Stimulated activated naive B cell treated with anti-CD40 and anti-IgM and Interleukin-4, amounts not matched to agents 10 μg/mL and 1 μg/mL and 100 μg/mL, for 72 hours (primary cell): ENCODE data around the gene PRKCE.
A peak's percentile ranks its signal among the peaks of the same experiment; 100 is the strongest.

ENCODE experiments used
- ATAC-seq, 2 donors: fragments of 150-1000 bp; cut with Tn5 transposase; replicated peaks; 2 replicates each; pipeline ENCODE4 v1.10.0; 2021; ENCODE audit warnings: moderate library complexity in 1 of 2
- DNase-seq: peaks from one replicate; pipeline ENCODE4 v3.0.0; 2021
- H3K27ac Mint-ChIP-seq: one replicate; pipeline ENCODE4 v1.8.0; 2022; ENCODE audit warnings: mild to moderate bottlenecking, mixed read lengths
- H3K27me3 Mint-ChIP-seq, 2 donors: one replicate each; pipeline ENCODE4 v1.8.0; 2022; ENCODE audit warnings: mixed read lengths in 2 of 2
- H3K36me3 Mint-ChIP-seq, 2 donors: one replicate each; pipeline ENCODE4 v1.8.0; 2022; ENCODE audit warnings: mixed read lengths in 2 of 2, mild to moderate bottlenecking in 1 of 2
- H3K4me1 Mint-ChIP-seq, 2 donors: one replicate each; pipeline ENCODE4 v1.8.0; 2022; ENCODE audit warnings: mixed read lengths in 2 of 2, mild to moderate bottlenecking in 1 of 2
- H3K4me3 Mint-ChIP-seq, 2 donors: one replicate each; pipeline ENCODE4 v1.8.0; 2022; ENCODE audit warnings: mild to moderate bottlenecking in 2 of 2, mixed read lengths in 2 of 2, moderate library complexity in 1 of 2
- H3K9me3 Mint-ChIP-seq, 2 donors: one replicate each; pipeline ENCODE4 v1.8.0; 2022; ENCODE audit warnings: mixed read lengths in 2 of 2, mild to moderate bottlenecking in 1 of 2

PRKCE gene

GRCh38 chr2:45814951-45815621 is 163.6 kb downstream of the PRKCE start:
- H3K36me3 Mint-ChIP-seq = peaks cover 1 to 2% of the 10 kb centered on the region in 2 donors
- H3K4me1 Mint-ChIP-seq = peaks cover 21 to 63% of the 10 kb centered on the region in 2 donors
- no peak overlapping the region for H3K27ac Mint-ChIP-seq
- H3K4me3 Mint-ChIP-seq = no peak overlapping the region
- no peak for DNase-seq
- no peaks in the 10 kb centered on the region for H3K27me3 Mint-ChIP-seq
- ATAC-seq = no peak
- no peaks in the 10 kb centered on the region for H3K9me3 Mint-ChIP-seq

- H3K4me1 Mint-ChIP-seq = peaks cover 26 to 71% of the 10 kb centered on the region in 2 donors
- peaks cover 1 to 4% of the 10 kb centered on the region in 2 donors for H3K36me3 Mint-ChIP-seq
- H3K27ac Mint-ChIP-seq = peak overlapping the region; percentile 47
- no peaks in the 10 kb centered on the region for H3K27me3 Mint-ChIP-seq
- ATAC-seq (no peak), DNase-seq (no peak)
- no peak overlapping the region for H3K4me3 Mint-ChIP-seq
- no peaks in the 10 kb centered on the region for H3K9me3 Mint-ChIP-seq
Measured at GRCh38 chr2:45816272-45816671, 164.8 kb downstream of the PRKCE start.

- no peaks in the 10 kb centered on the region for H3K27me3 Mint-ChIP-seq
- H3K27ac Mint-ChIP-seq = no peak overlapping the region
- DNase-seq (no peak), ATAC-seq (no peak)
- peaks cover 1 to 4% of the 10 kb centered on the region in 2 donors for H3K36me3 Mint-ChIP-seq
- H3K9me3 Mint-ChIP-seq = no peaks in the 10 kb centered on the region
- peaks cover 27 to 71% of the 10 kb centered on the region in 2 donors for H3K4me1 Mint-ChIP-seq
- no peak overlapping the region for H3K4me3 Mint-ChIP-seq
Measured at GRCh38 chr2:45818591-45818990, 167.1 kb downstream of the PRKCE start.

- H3K36me3 Mint-ChIP-seq = peaks cover 1 to 4% of the 10 kb centered on the region in 2 donors
- H3K4me1 Mint-ChIP-seq = peaks cover 34 to 85% of the 10 kb centered on the region in 2 donors
- no peaks in the 10 kb centered on the region for H3K27me3 Mint-ChIP-seq
- ATAC-seq (peak in 1 of 2 donors; percentile 38), DNase-seq (no peak)
- H3K27ac Mint-ChIP-seq = peak overlapping the region; percentile 68
- H3K9me3 Mint-ChIP-seq = no peaks in the 10 kb centered on the region
- no peak overlapping the region for H3K4me3 Mint-ChIP-seq
Measured at GRCh38 chr2:45820048-45820447, 168.6 kb downstream of the PRKCE start.

- Mint-ChIP-seq H3K27ac (peak overlapping the region; percentile 33), H3K4me3 (no peak overlapping the region), H3K27me3 (no peaks in the 10 kb centered on the region), H3K9me3 (no peaks in the 10 kb centered on the region), H3K4me1 (peaks cover 36 to 87% of the 10 kb centered on the region in 2 donors), H3K36me3 (peaks cover 1 to 4% of the 10 kb centered on the region in 2 donors)
- ATAC-seq (no peak), DNase-seq (no peak)
Measured at GRCh38 chr2:45821558-45822271, 170.2 kb downstream of the PRKCE start.

- Mint-ChIP-seq H3K27ac (no peak overlapping the region), H3K9me3 (no peaks in the 10 kb centered on the region), H3K4me1 (peaks cover 42 to 90% of the 10 kb centered on the region in 2 donors), H3K36me3 (peaks cover 1 to 7% of the 10 kb centered on the region in 2 donors), H3K27me3 (no peaks in the 10 kb centered on the region), H3K4me3 (no peak overlapping the region)
- DNase-seq = no peak
- ATAC-seq = no peak
Measured at GRCh38 chr2:45822272-45822630, 170.8 kb downstream of the PRKCE start.

- peaks cover under 1 to 7% of the 10 kb centered on the region in 2 donors for H3K36me3 Mint-ChIP-seq
- H3K27me3 Mint-ChIP-seq = no peaks in the 10 kb centered on the region
- ATAC-seq = no peak
Measured at GRCh38 chr2:45823723-45824206, 172.3 kb downstream of the PRKCE start.

GRCh38 chr2:45825001-45825651 is 173.7 kb downstream of the PRKCE start:
- Mint-ChIP-seq H3K27ac (no peak overlapping the region), H3K27me3 (no peaks in the 10 kb centered on the region), H3K36me3 (peaks cover 6 to 13% of the 10 kb centered on the region in 2 donors), H3K4me3 (no peak overlapping the region), H3K4me1 (peaks cover 31 to 71% of the 10 kb centered on the region in 2 donors), H3K9me3 (peaks cover 3% of the 10 kb centered on the region in 2 donors)
- DNase-seq (no peak), ATAC-seq (peak in 1 of 2 donors; percentile 38)

More at GRCh38 chr2:45823723-45824206, 172.3 kb downstream of the PRKCE start:
- Mint-ChIP-seq H3K4me1 (peaks cover 42 to 84% of the 10 kb centered on the region in 2 donors), H3K27ac (no peak overlapping the region), H3K4me3 (no peak overlapping the region), H3K9me3 (no peaks in the 10 kb centered on the region)
- no peak for DNase-seq

GRCh38 chr2:45826460-45826859 is 175.0 kb downstream of the PRKCE start:
- peaks cover 20 to 22% of the 10 kb centered on the region in 2 donors for H3K36me3 Mint-ChIP-seq
- H3K27me3 Mint-ChIP-seq = no peaks in the 10 kb centered on the region
- no peak overlapping the region for H3K4me3 Mint-ChIP-seq
- DNase-seq (no peak), ATAC-seq (no peak)
- peaks cover 15% of the 10 kb centered on the region in 2 donors for H3K9me3 Mint-ChIP-seq
- H3K4me1 Mint-ChIP-seq = peaks cover 28 to 57% of the 10 kb centered on the region in 2 donors
- H3K27ac Mint-ChIP-seq = no peak overlapping the region

- Mint-ChIP-seq H3K9me3 (peaks cover 16% of the 10 kb centered on the region in 2 donors), H3K27me3 (no peaks in the 10 kb centered on the region), H3K27ac (peak overlapping the region; percentile 1), H3K4me1 (peaks cover 24 to 51% of the 10 kb centered on the region in 2 donors), H3K36me3 (peaks cover 20 to 23% of the 10 kb centered on the region in 2 donors), H3K4me3 (no peak overlapping the region)
- ATAC-seq (peak in 1 of 2 donors; percentile 33), DNase-seq (no peak)
Measured at GRCh38 chr2:45826884-45827635, 175.6 kb downstream of the PRKCE start.

- no peak for DNase-seq
- Mint-ChIP-seq H3K27ac (no peak overlapping the region), H3K36me3 (peaks cover 22 to 26% of the 10 kb centered on the region in 2 donors), H3K9me3 (peaks cover 16 to 17% of the 10 kb centered on the region in 2 donors), H3K4me3 (no peak overlapping the region), H3K4me1 (peaks cover 28 to 46% of the 10 kb centered on the region in 2 donors), H3K27me3 (no peaks in the 10 kb centered on the region)
- ATAC-seq = no peak
Measured at GRCh38 chr2:45830322-45830721, 178.8 kb downstream of the PRKCE start.

GRCh38 chr2:45833301-45833967 is 182.0 kb downstream of the PRKCE start:
- DNase-seq (no peak), ATAC-seq (peak; percentile 13 to 16)
- Mint-ChIP-seq H3K4me3 (no peak overlapping the region), H3K36me3 (peaks cover 22 to 23% of the 10 kb centered on the region in 2 donors), H3K27ac (peak overlapping the region; percentile 89), H3K4me1 (peaks cover 39 to 58% of the 10 kb centered on the region in 2 donors), H3K27me3 (no peaks in the 10 kb centered on the region), H3K9me3 (peaks cover 16 to 17% of the 10 kb centered on the region in 2 donors)

GRCh38 chr2:45833968-45834344 is 182.5 kb downstream of the PRKCE start:
- Mint-ChIP-seq H3K36me3 (peaks cover 22 to 23% of the 10 kb centered on the region in 2 donors), H3K4me1 (peaks cover 42 to 64% of the 10 kb centered on the region in 2 donors), H3K27me3 (no peaks in the 10 kb centered on the region), H3K9me3 (peaks cover 16 to 17% of the 10 kb centered on the region in 2 donors), H3K4me3 (peak overlapping the region; percentile 35 to 36), H3K27ac (peak overlapping the region; percentile 89)
- ATAC-seq (peak; percentile 76 to 80), DNase-seq (peak; percentile 39)
